Lower leg skin (tissue), 3 donors: ENCODE results near the gene UBR7.

Experiments used
- CTCF ChIP-seq, 3 donors: fragments of 450-650 bp; IDR thresholded peaks; one replicate each; pipeline ENCODE4 v1.5.1; 2016; ENCODE audit warnings: antibody characterized with exemption in 3 of 3, mild to moderate bottlenecking in 3 of 3, moderate library complexity in 2 of 3
- POLR2A ChIP-seq, 2 donors: fragments of 450-650 bp; IDR thresholded peaks; one replicate each; pipeline ENCODE4 v1.6.1; 2016 to 2017; ENCODE audit warnings: antibody characterized with exemption in 2 of 2, mild to moderate bottlenecking in 1 of 2, moderate library complexity in 1 of 2

DNA sequence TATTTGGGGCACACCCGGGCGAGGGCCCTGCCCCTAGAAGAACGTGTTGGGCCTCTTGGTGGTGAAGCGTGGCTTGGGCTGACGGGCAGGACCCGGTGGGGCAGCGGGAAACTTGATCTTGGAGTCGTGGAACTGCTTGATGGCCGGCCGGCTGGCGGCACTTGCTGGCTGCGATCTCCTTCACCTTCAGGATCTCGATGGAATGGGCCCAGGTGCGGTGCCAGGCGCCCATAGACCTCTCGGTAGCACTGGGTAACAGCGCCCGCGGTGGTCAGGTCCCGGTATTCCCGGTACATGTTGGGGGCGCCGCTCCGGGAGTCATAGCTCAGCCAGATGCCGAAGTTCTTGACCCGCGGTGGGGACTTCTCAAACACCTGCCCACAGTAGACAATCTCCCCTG lies 16.5 kb downstream of the UBR7 start:
- TF ChIP-seq POLR2A (IDR thresholded peaks at IDR 0.05) (no peak), CTCF (IDR thresholded peaks at IDR 0.05) (no peak)
